Osteoblast (primary cell): ENCODE results near the gene NTSR2. TPM values are rescaled to one million over a fixed set of nuclear protein-coding genes. Genes with fewer than 3 reads are reported as not detected.

Experiments
- DNase-seq: peaks from one replicate; pipeline ENCODE4 v3.0.0; 2011; ENCODE audit warnings: low spot score, mixed read lengths; ENCODE audit not compliant: insufficient read length; ENCODE audit errors: missing footprints
- H2AFZ ChIP-seq: 2 replicates; pipeline ENCODE4 v1.6.0; 2011; ENCODE audit warnings: mild to moderate bottlenecking, low read length
- H3K27ac ChIP-seq: 2 replicates; pipeline ENCODE4 v1.5.1; 2011; ENCODE audit warnings: mild to moderate bottlenecking, low read depth, low read length, moderate library complexity
- H3K27me3 ChIP-seq: 2 replicates; pipeline ENCODE4 v1.6.0; 2012; ENCODE audit warnings: mild to moderate bottlenecking, control low read depth, inconsistent platforms, low read length, moderate library complexity; ENCODE audit not compliant: insufficient read depth
- H3K36me3 ChIP-seq: 2 replicates; pipeline ENCODE4 v1.5.1; 2011; ENCODE audit warnings: mild to moderate bottlenecking, low read length, control low read depth, moderate library complexity; ENCODE audit not compliant: insufficient read depth
- H3K4me1 ChIP-seq: 2 replicates; pipeline ENCODE4 v1.5.1; 2011; ENCODE audit warnings: mild to moderate bottlenecking, low read length, control low read depth, moderate library complexity; ENCODE audit not compliant: insufficient read depth
- H3K4me2 ChIP-seq: 2 replicates; pipeline ENCODE4 v1.6.0; 2011; ENCODE audit warnings: mild to moderate bottlenecking, low read length; ENCODE audit not compliant: insufficient read depth
- H3K4me3 ChIP-seq: fragments of 200-600 bp; sonication (generic); 3 replicates; pipeline ENCODE4 v1.5.1; 2012; ENCODE audit warnings: mild to moderate bottlenecking, low read length, inconsistent platforms; ENCODE audit not compliant: insufficient read depth
- H3K79me2 ChIP-seq: 2 replicates; pipeline ENCODE4 v1.6.0; 2012; ENCODE audit warnings: mild to moderate bottlenecking, low read length, control low read depth, inconsistent platforms; ENCODE audit not compliant: insufficient read depth
- H3K9me3 ChIP-seq: 2 replicates; pipeline ENCODE4 v1.5.1; 2011; ENCODE audit warnings: low read depth, low read length, control low read depth
- H4K20me1 ChIP-seq: 2 replicates; pipeline ENCODE4 v1.6.0; 2012; ENCODE audit warnings: mild to moderate bottlenecking, low read length, control low read depth; ENCODE audit not compliant: insufficient read depth
- total RNA-seq: library from RNA; depleted of rRNA; stranded (reverse); fragments of >200 nt; gene quantifications from 2 replicates; pipeline ENCODE4 v1.2.3, GENCODE V29; 2012
- TF ChIP-seq, protein P1 (sequence below): IDR thresholded peaks from 2 replicates; pipeline ENCODE4 v1.5.1; 2011; ENCODE audit warnings: mild to moderate bottlenecking, low read depth, low read length, moderate library complexity; ENCODE audit errors: extremely low read depth

NTSR2 gene
- total RNA-seq, 1 donor: not detected

DNA sequence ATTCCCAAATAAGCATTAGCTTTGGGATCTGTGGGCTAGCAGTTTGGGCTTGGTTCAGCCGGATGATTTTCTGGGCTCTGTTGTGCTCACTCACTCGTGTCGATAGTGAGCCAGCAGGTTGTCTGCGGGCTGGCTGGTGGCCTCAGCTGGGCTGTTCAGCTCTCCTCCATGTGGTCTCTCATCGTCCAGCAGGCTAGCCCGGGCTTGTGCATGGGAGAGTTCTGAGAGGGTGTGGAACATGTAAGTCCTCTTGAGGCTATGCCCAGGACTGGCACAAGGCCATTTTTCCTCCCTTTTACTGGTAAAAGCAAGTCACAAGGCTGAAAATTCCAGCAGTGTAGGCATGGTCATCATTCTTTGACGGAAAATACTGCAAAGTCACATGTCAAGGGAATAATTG is 38.5 kb downstream of the NTSR2 start:
- DNase-seq: peak; percentile 44
- Histone ChIP-seq H3K36me3 (no peaks in the 10 kb centered on the region), H3K79me2 (no peaks in the 10 kb centered on the region)

DNA sequence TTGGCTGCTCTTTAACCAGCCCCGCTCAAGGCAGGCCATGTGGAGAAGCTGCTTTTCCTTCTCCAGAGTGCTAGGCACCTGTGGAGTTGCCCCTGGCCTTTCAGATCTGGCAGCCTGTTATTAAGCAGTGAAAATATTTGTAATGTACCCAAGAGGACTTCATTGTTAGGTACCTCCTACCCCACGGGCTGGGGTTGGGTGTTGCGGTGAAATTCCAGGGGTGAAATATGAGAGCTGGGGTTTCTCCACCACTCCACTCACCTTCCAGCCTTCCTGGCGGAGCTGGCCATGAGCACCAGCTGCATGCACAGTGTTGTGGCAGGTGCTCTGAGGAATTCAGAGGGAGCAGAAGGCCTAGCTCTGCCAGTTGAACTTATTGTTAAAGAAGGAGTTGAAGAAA is 39.1 kb downstream of the NTSR2 start:
- H3K27me3 ChIP-seq: no peaks in the 10 kb centered on the region
- H3K4me2 ChIP-seq: no peak overlapping the region
- TF ChIP-seq, protein P1, sequence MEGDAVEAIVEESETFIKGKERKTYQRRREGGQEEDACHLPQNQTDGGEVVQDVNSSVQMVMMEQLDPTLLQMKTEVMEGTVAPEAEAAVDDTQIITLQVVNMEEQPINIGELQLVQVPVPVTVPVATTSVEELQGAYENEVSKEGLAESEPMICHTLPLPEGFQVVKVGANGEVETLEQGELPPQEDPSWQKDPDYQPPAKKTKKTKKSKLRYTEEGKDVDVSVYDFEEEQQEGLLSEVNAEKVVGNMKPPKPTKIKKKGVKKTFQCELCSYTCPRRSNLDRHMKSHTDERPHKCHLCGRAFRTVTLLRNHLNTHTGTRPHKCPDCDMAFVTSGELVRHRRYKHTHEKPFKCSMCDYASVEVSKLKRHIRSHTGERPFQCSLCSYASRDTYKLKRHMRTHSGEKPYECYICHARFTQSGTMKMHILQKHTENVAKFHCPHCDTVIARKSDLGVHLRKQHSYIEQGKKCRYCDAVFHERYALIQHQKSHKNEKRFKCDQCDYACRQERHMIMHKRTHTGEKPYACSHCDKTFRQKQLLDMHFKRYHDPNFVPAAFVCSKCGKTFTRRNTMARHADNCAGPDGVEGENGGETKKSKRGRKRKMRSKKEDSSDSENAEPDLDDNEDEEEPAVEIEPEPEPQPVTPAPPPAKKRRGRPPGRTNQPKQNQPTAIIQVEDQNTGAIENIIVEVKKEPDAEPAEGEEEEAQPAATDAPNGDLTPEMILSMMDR: no peak
- H4K20me1 ChIP-seq: no peaks in the 10 kb centered on the region
- H3K79me2 ChIP-seq: no peaks in the 10 kb centered on the region
- no peaks in the 10 kb centered on the region for H3K36me3 ChIP-seq
- H3K4me3 ChIP-seq: no peak overlapping the region
- no peaks in the 10 kb centered on the region for H3K4me1 ChIP-seq
- H3K9me3 ChIP-seq: peaks cover 3% of the 10 kb centered on the region
- H2AFZ ChIP-seq: no peak overlapping the region
- H3K27ac ChIP-seq: no peak overlapping the region
- no peak for DNase-seq

More for the DNA sequence above, 38.5 kb downstream of the NTSR2 start:
- Histone ChIP-seq H3K27me3 (no peaks in the 10 kb centered on the region), H3K4me3 (no peak overlapping the region), H3K27ac (no peak overlapping the region), H3K4me2 (no peak overlapping the region), H3K4me1 (no peaks in the 10 kb centered on the region), H2AFZ (no peak overlapping the region), H3K9me3 (peaks cover 3% of the 10 kb centered on the region), H4K20me1 (no peaks in the 10 kb centered on the region)
- TF ChIP-seq, protein P1: no peak

DNA sequence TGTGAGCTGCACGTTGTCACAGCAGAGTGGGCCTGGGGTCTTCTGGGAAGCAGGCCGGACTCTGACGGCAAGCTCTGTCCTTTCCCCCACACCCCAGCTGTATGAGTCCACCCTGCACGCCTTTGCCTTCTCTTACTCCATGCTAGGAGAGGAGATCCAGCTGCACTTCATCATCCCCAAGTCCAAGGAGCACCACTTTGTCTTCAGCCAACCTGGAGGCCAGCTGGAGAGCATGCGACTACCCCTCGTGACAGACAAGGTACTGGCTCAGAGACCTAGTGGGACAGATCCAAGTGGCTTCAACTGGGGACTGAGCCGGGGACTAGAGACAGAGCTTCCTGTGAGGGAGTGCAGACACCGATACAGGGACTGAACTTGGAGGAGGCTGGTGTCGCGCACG is 40.1 kb downstream of the NTSR2 start:
- Histone ChIP-seq H3K36me3 (no peaks in the 10 kb centered on the region), H3K27me3 (no peaks in the 10 kb centered on the region), H3K4me3 (no peak overlapping the region), H3K79me2 (no peaks in the 10 kb centered on the region), H3K4me1 (no peaks in the 10 kb centered on the region), H4K20me1 (no peaks in the 10 kb centered on the region), H3K4me2 (no peak overlapping the region), H3K9me3 (peaks cover 3% of the 10 kb centered on the region), H2AFZ (no peak overlapping the region), H3K27ac (no peak overlapping the region)
- TF ChIP-seq, protein P1: no peak
- no peak for DNase-seq

DNA sequence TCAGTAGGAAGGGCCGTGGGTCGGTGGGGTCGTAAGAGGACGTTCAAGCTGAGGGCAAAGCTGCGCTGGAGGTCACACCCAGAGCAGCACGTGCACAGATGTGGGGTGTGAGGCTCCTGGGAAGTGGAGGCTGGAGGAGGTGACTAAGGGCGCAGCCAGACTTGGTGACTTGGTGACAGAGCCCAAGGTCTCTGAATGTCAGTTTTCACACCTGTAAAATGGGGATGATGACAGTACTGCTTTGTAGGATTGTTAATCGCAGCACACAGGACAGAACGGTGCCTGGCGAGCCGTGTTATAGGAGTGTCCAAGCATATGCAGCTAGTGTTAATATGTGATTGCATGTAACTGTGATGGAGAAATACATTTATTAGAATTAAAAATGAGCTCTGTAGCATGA is 40.8 kb downstream of the NTSR2 start:
- Histone ChIP-seq H3K79me2 (no peaks in the 10 kb centered on the region), H3K27me3 (no peaks in the 10 kb centered on the region), H3K9me3 (peaks cover 3% of the 10 kb centered on the region), H3K4me3 (no peak overlapping the region), H2AFZ (no peak overlapping the region), H3K36me3 (no peaks in the 10 kb centered on the region), H3K27ac (no peak overlapping the region), H3K4me1 (no peaks in the 10 kb centered on the region), H3K4me2 (no peak overlapping the region), H4K20me1 (no peaks in the 10 kb centered on the region)
- TF ChIP-seq, protein P1: no peak
- no peak for DNase-seq
